Activated naive CD8-positive, alpha-beta T cell treated with anti-CD3 and anti-CD28 coated beads, Interleukin-2, amount 50 U/mL, for 24 hours (primary cell): Measurements from ENCODE around the gene SLC25A21.
"Not testable (repeated sequence)": the region's sequence is repeated elsewhere in the genome, so short reads cannot be mapped to it uniquely, and the experiment has no call there.

Experiments used
- ATAC-seq: fragments of 150-1000 bp; cut with Tn5 transposase; one replicate; pipeline ENCODE4 v1.10.0; 2021
- DNase-seq: peaks from one replicate; pipeline ENCODE4 v3.0.0; 2021
- H3K27ac Mint-ChIP-seq: one replicate; pipeline ENCODE4 v1.8.0; 2021; ENCODE audit warnings: mild to moderate bottlenecking, mixed read lengths
- H3K27me3 Mint-ChIP-seq: one replicate; pipeline ENCODE4 v1.8.0; 2021; ENCODE audit warnings: mixed read lengths
- H3K36me3 Mint-ChIP-seq: one replicate; pipeline ENCODE4 v1.8.0; 2021; ENCODE audit warnings: low read depth, mixed read lengths
- H3K4me1 Mint-ChIP-seq: one replicate; pipeline ENCODE4 v1.8.0; 2021; ENCODE audit warnings: mixed read lengths
- H3K4me3 Mint-ChIP-seq: one replicate; pipeline ENCODE4 v1.8.0; 2021; ENCODE audit warnings: mild to moderate bottlenecking, moderate library complexity, mixed read lengths
- H3K9me3 Mint-ChIP-seq: one replicate; pipeline ENCODE4 v1.8.0; 2021; ENCODE audit warnings: mixed read lengths

The SLC25A21 gene

GRCh38 chr14:36820111-36820709 lies 352.2 kb downstream of the SLC25A21 start:
- Mint-ChIP-seq H3K4me3 (no peak overlapping the region), H3K9me3 (no peaks in the 10 kb centered on the region), H3K27me3 (no peaks in the 10 kb centered on the region), H3K4me1 (no peaks in the 10 kb centered on the region), H3K36me3 (no peaks in the 10 kb centered on the region), H3K27ac (no peak overlapping the region)
- ATAC-seq: no peak
- no peak for DNase-seq

GRCh38 chr14:36818794-36819384 lies 353.5 kb downstream of the SLC25A21 start:
- H3K4me3 Mint-ChIP-seq: no peak overlapping the region
- ATAC-seq (no peak), DNase-seq (no peak)
- H3K36me3 Mint-ChIP-seq: no peaks in the 10 kb centered on the region
- no peak overlapping the region for H3K27ac Mint-ChIP-seq
- H3K9me3 Mint-ChIP-seq: no peaks in the 10 kb centered on the region
- H3K27me3 Mint-ChIP-seq: no peaks in the 10 kb centered on the region
- no peaks in the 10 kb centered on the region for H3K4me1 Mint-ChIP-seq

GRCh38 chr14:36818246-36818645 lies 354.2 kb downstream of the SLC25A21 start:
- no peak overlapping the region for H3K27ac Mint-ChIP-seq
- H3K27me3 Mint-ChIP-seq: no peaks in the 10 kb centered on the region
- no peaks in the 10 kb centered on the region for H3K36me3 Mint-ChIP-seq
- H3K4me3 Mint-ChIP-seq: no peak overlapping the region
- no peaks in the 10 kb centered on the region for H3K9me3 Mint-ChIP-seq
- H3K4me1 Mint-ChIP-seq: no peaks in the 10 kb centered on the region
- DNase-seq (no peak), ATAC-seq (no peak)

- ATAC-seq (no peak), DNase-seq (no peak)
- Mint-ChIP-seq H3K9me3 (no peaks in the 10 kb centered on the region), H3K4me3 (no peak overlapping the region), H3K36me3 (no peaks in the 10 kb centered on the region), H3K27ac (no peak overlapping the region), H3K4me1 (no peaks in the 10 kb centered on the region), H3K27me3 (no peaks in the 10 kb centered on the region)
These were observed 355.1 kb downstream of the SLC25A21 start for GRCh38 chr14:36817071-36817930.

GRCh38 chr14:36816481-36816880 lies 355.9 kb downstream of the SLC25A21 start:
- H3K27ac Mint-ChIP-seq: no peak overlapping the region
- ATAC-seq (no peak), DNase-seq (no peak)
- no peaks in the 10 kb centered on the region for H3K27me3 Mint-ChIP-seq
- no peaks in the 10 kb centered on the region for H3K9me3 Mint-ChIP-seq
- H3K4me1 Mint-ChIP-seq: no peaks in the 10 kb centered on the region
- H3K4me3 Mint-ChIP-seq: no peak overlapping the region
- H3K36me3 Mint-ChIP-seq: no peaks in the 10 kb centered on the region

GRCh38 chr14:36814783-36815182 lies 357.6 kb downstream of the SLC25A21 start:
- H3K27me3 Mint-ChIP-seq, H3K27ac Mint-ChIP-seq, H3K9me3 Mint-ChIP-seq, H3K4me3 Mint-ChIP-seq, H3K4me1 Mint-ChIP-seq, H3K36me3 Mint-ChIP-seq, ATAC-seq, DNase-seq: not testable (repeated sequence)

GRCh38 chr14:36810209-36810608 lies 362.2 kb downstream of the SLC25A21 start:
- no peak for DNase-seq
- Mint-ChIP-seq H3K9me3 (peaks cover 6% of the 10 kb centered on the region), H3K4me1 (no peaks in the 10 kb centered on the region), H3K27ac (no peak overlapping the region), H3K36me3 (no peaks in the 10 kb centered on the region), H3K27me3 (peaks cover 4% of the 10 kb centered on the region), H3K4me3 (no peak overlapping the region)
- ATAC-seq: no peak

- peaks cover 6% of the 10 kb centered on the region for H3K9me3 Mint-ChIP-seq
- H3K27ac Mint-ChIP-seq: no peak overlapping the region
- DNase-seq (no peak), ATAC-seq (no peak)
- H3K4me3 Mint-ChIP-seq: no peak overlapping the region
- peaks cover 4% of the 10 kb centered on the region for H3K27me3 Mint-ChIP-seq
- no peaks in the 10 kb centered on the region for H3K36me3 Mint-ChIP-seq
- no peaks in the 10 kb centered on the region for H3K4me1 Mint-ChIP-seq
These were observed 364.7 kb downstream of the SLC25A21 start for GRCh38 chr14:36807727-36808126.

GRCh38 chr14:36805131-36805559 lies 367.3 kb downstream of the SLC25A21 start:
- Mint-ChIP-seq H3K4me3 (no peak overlapping the region), H3K4me1 (no peaks in the 10 kb centered on the region), H3K27me3 (peaks cover 2% of the 10 kb centered on the region), H3K36me3 (no peaks in the 10 kb centered on the region), H3K9me3 (peaks cover 2% of the 10 kb centered on the region), H3K27ac (no peak overlapping the region)
- ATAC-seq (no peak), DNase-seq (no peak)

GRCh38 chr14:36797634-36798033 lies 374.8 kb downstream of the SLC25A21 start:
- no peaks in the 10 kb centered on the region for H3K36me3 Mint-ChIP-seq
- H3K4me1 Mint-ChIP-seq: no peaks in the 10 kb centered on the region
- DNase-seq: no peak
- H3K27me3 Mint-ChIP-seq: peaks cover 5% of the 10 kb centered on the region
- H3K27ac Mint-ChIP-seq: no peak overlapping the region
- ATAC-seq: no peak
- no peak overlapping the region for H3K4me3 Mint-ChIP-seq
- H3K9me3 Mint-ChIP-seq: no peaks in the 10 kb centered on the region

GRCh38 chr14:36791402-36791801 lies 381.0 kb downstream of the SLC25A21 start:
- DNase-seq: no peak
- H3K4me3 Mint-ChIP-seq: no peak overlapping the region
- H3K9me3 Mint-ChIP-seq: no peaks in the 10 kb centered on the region
- ATAC-seq: no peak
- peaks cover 5% of the 10 kb centered on the region for H3K27me3 Mint-ChIP-seq
- no peak overlapping the region for H3K27ac Mint-ChIP-seq
- H3K4me1 Mint-ChIP-seq: no peaks in the 10 kb centered on the region
- no peaks in the 10 kb centered on the region for H3K36me3 Mint-ChIP-seq

- Mint-ChIP-seq H3K4me1 (no peaks in the 10 kb centered on the region), H3K27me3 (no peaks in the 10 kb centered on the region), H3K27ac (no peak overlapping the region), H3K4me3 (no peak overlapping the region), H3K36me3 (no peaks in the 10 kb centered on the region), H3K9me3 (peaks cover 6% of the 10 kb centered on the region)
- ATAC-seq (no peak), DNase-seq (no peak)
These were observed 386.9 kb downstream of the SLC25A21 start for GRCh38 chr14:36785511-36785910.

GRCh38 chr14:36784541-36784940 lies 387.9 kb downstream of the SLC25A21 start:
- Mint-ChIP-seq H3K4me1 (no peaks in the 10 kb centered on the region), H3K27me3 (no peaks in the 10 kb centered on the region), H3K36me3 (no peaks in the 10 kb centered on the region), H3K27ac (no peak overlapping the region), H3K4me3 (no peak overlapping the region), H3K9me3 (peaks cover 6% of the 10 kb centered on the region)
- no peak for DNase-seq
- ATAC-seq: no peak

- no peak for ATAC-seq
- Mint-ChIP-seq H3K27ac (no peak overlapping the region), H3K36me3 (no peaks in the 10 kb centered on the region), H3K4me1 (no peaks in the 10 kb centered on the region), H3K4me3 (no peak overlapping the region), H3K27me3 (no peaks in the 10 kb centered on the region), H3K9me3 (peaks cover 6% of the 10 kb centered on the region)
- no peak for DNase-seq
These were observed 390.5 kb downstream of the SLC25A21 start for GRCh38 chr14:36781897-36782296.

- Mint-ChIP-seq H3K4me1 (no peaks in the 10 kb centered on the region), H3K36me3 (no peaks in the 10 kb centered on the region), H3K27me3 (no peaks in the 10 kb centered on the region), H3K9me3 (no peaks in the 10 kb centered on the region), H3K27ac (no peak overlapping the region), H3K4me3 (no peak overlapping the region)
- no peak for ATAC-seq
- DNase-seq: no peak
These were observed 398.8 kb downstream of the SLC25A21 start for GRCh38 chr14:36773558-36773957.
